Activated CD4-positive, CD25-positive, alpha-beta regulatory T cell (primary cell): ENCODE measurements around the gene ERFL.

Experiments used
- DNase-seq, 4 experiments: peaks; one replicate each; lab custom pipeline; 2025; lab: John Stamatoyannopoulos, UW

The ERFL gene

GRCh38 chr19:41859618-41860418 lies 68.4 kb downstream of the ERFL start, which contains the start of gene RPS19:
TSS of gene RPS19 (plus strand) at chr19:41860255. CDS start at chr19:41860775, 520 bp downstream.
- DNase-seq, result peak; percentile 92 to 97 (median 96)

GRCh38 chr19:41859213-41859617 lies 69.0 kb downstream of the ERFL start:
- DNase-seq, result no peak
